ENCODE results near the gene MRC1. TPM values are rescaled to one million over a fixed set of nuclear protein-coding genes. Genes with fewer than 3 reads are reported as not detected.

MRC1 gene
- total RNA-seq, 1 experiment from 2014 or later = not detected

DNA sequence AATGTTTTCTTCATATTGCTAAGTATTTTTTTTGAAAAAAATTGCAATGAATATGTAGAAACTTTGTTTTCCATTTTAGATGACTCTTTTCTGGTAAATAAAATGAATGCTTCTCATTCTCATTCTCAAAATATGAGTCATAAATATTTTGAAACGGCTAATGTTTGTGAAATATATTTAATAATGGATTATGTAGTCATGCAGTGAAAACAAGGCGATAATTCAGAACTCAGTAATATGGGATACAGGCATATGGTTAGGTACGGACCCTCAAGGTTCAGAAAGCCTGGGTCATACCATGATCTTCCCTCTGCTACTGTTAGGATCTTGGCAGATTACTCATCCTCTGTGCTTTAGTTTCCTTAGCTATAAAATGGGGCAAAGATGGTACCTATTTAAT, 96.3 kb downstream of the MRC1 start:
- H3K79me2 ChIP-seq (ENCODE audit: low read length) = no peaks in the 10 kb centered on the region
- no peak overlapping the region for H3K27ac ChIP-seq (ENCODE audit: low read length)
- H3K9me2 ChIP-seq (replicated peaks; ENCODE audit: insufficient read depth, low read length) = no peaks in the 10 kb centered on the region
- H3K36me3 ChIP-seq (ENCODE audit: insufficient read depth, low read length) = no peaks in the 10 kb centered on the region
- H3K27me3 ChIP-seq (ENCODE audit: low read length) = no peaks in the 10 kb centered on the region
- DNase-seq = no peak
- no peak overlapping the region for H2AFZ ChIP-seq (ENCODE audit: low read length)
- no peaks in the 10 kb centered on the region for H3K9me3 ChIP-seq (ENCODE audit: low read length)
- H4K20me1 ChIP-seq (ENCODE audit: insufficient read depth, low read depth, low read length) = no peaks in the 10 kb centered on the region
- no peak overlapping the region for H3K4me2 ChIP-seq (ENCODE audit: low read depth, low read length, poor library complexity, severe bottlenecking)
- no peaks in the 10 kb centered on the region for H3K4me1 ChIP-seq (ENCODE audit: low read length)
- no peak overlapping the region for H3K4me3 ChIP-seq (ENCODE audit: low read length)
- H3K9ac ChIP-seq (ENCODE audit: low read length) = no peak overlapping the region

DNA sequence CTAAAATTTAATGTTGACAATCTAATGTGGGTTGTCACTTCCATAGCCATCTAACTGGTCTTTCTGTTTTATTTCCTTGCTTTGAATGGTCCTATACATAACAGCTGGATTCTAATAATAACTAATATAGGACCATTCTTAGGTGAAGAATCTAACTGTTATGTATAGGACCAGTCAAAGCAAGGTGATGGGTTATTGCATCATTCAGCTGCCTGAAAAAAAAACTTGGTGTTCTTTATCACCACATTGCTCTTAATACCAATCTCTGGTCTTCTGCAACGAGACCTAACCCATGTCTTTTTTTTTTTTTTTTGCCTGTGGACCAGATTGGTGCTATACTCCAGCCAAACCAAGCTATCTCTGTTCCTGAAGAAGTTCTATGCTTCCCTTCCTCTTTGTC, 96.9 kb downstream of the MRC1 start:
- Histone ChIP-seq H3K36me3 (ENCODE audit: insufficient read depth, low read length) (no peaks in the 10 kb centered on the region), H3K4me3 (ENCODE audit: low read length) (no peak overlapping the region), H3K9ac (ENCODE audit: low read length) (no peak overlapping the region), H3K27me3 (ENCODE audit: low read length) (no peaks in the 10 kb centered on the region), H3K79me2 (ENCODE audit: low read length) (no peaks in the 10 kb centered on the region), H3K9me3 (ENCODE audit: low read length) (no peaks in the 10 kb centered on the region), H2AFZ (ENCODE audit: low read length) (no peak overlapping the region), H3K4me2 (ENCODE audit: low read depth, low read length, poor library complexity, severe bottlenecking) (no peak overlapping the region), H4K20me1 (ENCODE audit: insufficient read depth, low read depth, low read length) (no peaks in the 10 kb centered on the region), H3K9me2 (replicated peaks; ENCODE audit: insufficient read depth, low read length) (no peaks in the 10 kb centered on the region), H3K4me1 (ENCODE audit: low read length) (no peaks in the 10 kb centered on the region), H3K27ac (ENCODE audit: low read length) (no peak overlapping the region)
- DNase-seq = no peak

DNA sequence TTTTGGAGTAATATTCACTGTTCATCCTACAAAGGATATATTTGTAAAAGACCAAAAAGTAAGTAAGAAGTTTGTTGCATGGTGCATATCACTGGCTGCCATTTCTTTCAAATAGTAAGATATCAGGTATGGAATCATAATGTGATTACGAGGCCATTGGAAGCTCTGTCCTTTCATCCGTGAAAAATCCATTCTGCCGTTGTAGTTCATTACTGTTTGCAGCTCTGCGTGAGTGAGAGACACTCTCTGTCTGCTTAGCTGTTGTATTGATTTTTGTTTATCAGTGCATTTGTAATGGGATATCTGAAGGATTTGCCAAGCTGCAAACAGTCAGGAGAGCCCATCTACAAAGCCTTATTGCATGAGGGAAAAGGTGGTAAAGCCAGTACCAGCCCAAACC, 98.5 kb downstream of the MRC1 start:
- Histone ChIP-seq H3K27ac (ENCODE audit: low read length) (no peak overlapping the region), H3K9me3 (ENCODE audit: low read length) (no peaks in the 10 kb centered on the region), H3K27me3 (ENCODE audit: low read length) (no peaks in the 10 kb centered on the region), H3K9ac (ENCODE audit: low read length) (no peak overlapping the region), H2AFZ (ENCODE audit: low read length) (no peak overlapping the region), H3K79me2 (ENCODE audit: low read length) (no peaks in the 10 kb centered on the region), H3K36me3 (ENCODE audit: insufficient read depth, low read length) (no peaks in the 10 kb centered on the region), H4K20me1 (ENCODE audit: insufficient read depth, low read depth, low read length) (no peaks in the 10 kb centered on the region), H3K4me1 (ENCODE audit: low read length) (no peaks in the 10 kb centered on the region), H3K9me2 (replicated peaks; ENCODE audit: insufficient read depth, low read length) (no peaks in the 10 kb centered on the region), H3K4me2 (ENCODE audit: low read depth, low read length, poor library complexity, severe bottlenecking) (no peak overlapping the region), H3K4me3 (ENCODE audit: low read length) (no peak overlapping the region)
- DNase-seq = no peak

DNA sequence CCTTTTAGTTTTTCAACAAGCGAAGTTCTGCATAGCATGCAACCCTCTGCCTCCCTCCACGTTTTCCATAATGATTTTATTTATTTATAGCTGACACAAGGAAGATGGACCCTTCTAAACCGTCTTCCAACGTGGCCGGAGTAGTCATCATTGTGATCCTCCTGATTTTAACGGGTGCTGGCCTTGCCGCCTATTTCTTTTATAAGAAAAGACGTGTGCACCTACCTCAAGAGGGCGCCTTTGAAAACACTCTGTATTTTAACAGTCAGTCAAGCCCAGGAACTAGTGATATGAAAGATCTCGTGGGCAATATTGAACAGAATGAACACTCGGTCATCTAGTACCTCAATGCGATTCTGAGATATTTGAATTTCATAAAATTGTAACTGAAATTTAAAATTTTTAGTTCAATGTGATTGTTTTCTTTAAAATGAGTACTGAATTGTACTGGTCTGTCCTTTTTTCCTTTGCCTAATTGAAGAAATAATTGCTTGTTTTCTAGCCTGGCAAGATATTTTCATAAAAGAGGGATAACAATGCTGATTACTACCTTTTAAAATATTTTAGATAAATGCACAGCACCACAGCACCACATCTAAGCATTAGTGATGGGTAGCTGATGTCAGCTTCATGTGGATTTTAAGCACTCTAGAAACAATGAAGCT, 101.1 kb downstream of the MRC1 start:
- Histone ChIP-seq H3K9me3 (ENCODE audit: low read length) (no peaks in the 10 kb centered on the region), H3K9ac (ENCODE audit: low read length) (no peak overlapping the region), H4K20me1 (ENCODE audit: insufficient read depth, low read depth, low read length) (no peaks in the 10 kb centered on the region), H3K79me2 (ENCODE audit: low read length) (no peaks in the 10 kb centered on the region), H3K27ac (ENCODE audit: low read length) (no peak overlapping the region), H3K27me3 (ENCODE audit: low read length) (no peaks in the 10 kb centered on the region), H3K4me2 (ENCODE audit: low read depth, low read length, poor library complexity, severe bottlenecking) (no peak overlapping the region), H3K36me3 (ENCODE audit: insufficient read depth, low read length) (no peaks in the 10 kb centered on the region), H3K4me3 (ENCODE audit: low read length) (no peak overlapping the region), H2AFZ (ENCODE audit: low read length) (no peak overlapping the region), H3K9me2 (replicated peaks; ENCODE audit: insufficient read depth, low read length) (no peaks in the 10 kb centered on the region), H3K4me1 (ENCODE audit: low read length) (no peaks in the 10 kb centered on the region)
- peak; percentile 81 for DNase-seq

DNA sequence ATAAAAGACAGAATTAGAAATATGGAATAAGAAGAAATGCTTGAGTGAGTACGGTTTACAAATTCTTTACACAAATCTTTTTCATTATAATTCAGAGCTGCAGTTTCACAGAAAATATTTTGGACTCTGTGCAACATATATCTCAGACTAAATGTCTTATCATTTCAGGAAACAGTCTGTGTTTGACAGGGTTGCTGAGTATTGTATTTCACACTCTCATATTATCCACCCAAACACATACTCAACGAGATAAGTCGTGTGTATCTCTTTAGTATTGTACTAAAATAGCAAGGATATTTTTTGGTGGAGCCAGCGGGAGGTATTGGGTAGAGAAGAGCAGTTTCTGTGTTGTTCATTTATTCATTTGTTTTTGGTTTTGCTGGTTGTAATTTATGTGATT, 103.6 kb downstream of the MRC1 start:
- Histone ChIP-seq H4K20me1 (ENCODE audit: insufficient read depth, low read depth, low read length) (no peaks in the 10 kb centered on the region), H3K79me2 (ENCODE audit: low read length) (no peaks in the 10 kb centered on the region), H3K27me3 (ENCODE audit: low read length) (no peaks in the 10 kb centered on the region), H3K4me3 (ENCODE audit: low read length) (no peak overlapping the region), H3K4me1 (ENCODE audit: low read length) (no peaks in the 10 kb centered on the region), H2AFZ (ENCODE audit: low read length) (no peak overlapping the region), H3K9me3 (ENCODE audit: low read length) (no peaks in the 10 kb centered on the region), H3K36me3 (ENCODE audit: insufficient read depth, low read length) (no peaks in the 10 kb centered on the region), H3K9me2 (replicated peaks; ENCODE audit: insufficient read depth, low read length) (no peaks in the 10 kb centered on the region), H3K9ac (ENCODE audit: low read length) (no peak overlapping the region), H3K4me2 (ENCODE audit: low read depth, low read length, poor library complexity, severe bottlenecking) (no peak overlapping the region), H3K27ac (ENCODE audit: low read length) (no peak overlapping the region)
- no peak for DNase-seq

DNA sequence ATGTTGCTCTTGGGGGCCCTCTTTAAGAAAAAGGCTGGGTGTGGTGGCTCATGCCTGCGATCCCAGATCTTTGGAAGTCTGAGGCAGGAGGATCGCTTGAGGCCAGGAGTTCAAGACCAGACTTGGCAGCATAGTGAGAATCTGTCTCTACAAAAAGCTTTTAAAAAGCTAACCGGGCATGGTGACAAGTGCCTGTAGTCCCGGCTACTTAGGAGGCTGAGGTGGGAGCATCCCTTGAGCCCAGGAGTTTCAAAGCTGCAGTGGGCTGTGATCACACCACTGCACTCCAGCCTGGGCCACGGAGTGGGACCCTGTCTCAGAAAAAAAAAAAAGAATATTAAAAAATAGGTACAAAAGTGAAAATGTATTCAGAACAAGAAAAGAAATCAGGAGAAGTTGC, 104.5 kb downstream of the MRC1 start:
- Histone ChIP-seq H3K4me2 (ENCODE audit: low read depth, low read length, poor library complexity, severe bottlenecking) (no peak overlapping the region), H3K27me3 (ENCODE audit: low read length) (no peaks in the 10 kb centered on the region), H3K27ac (ENCODE audit: low read length) (no peak overlapping the region)

DNA sequence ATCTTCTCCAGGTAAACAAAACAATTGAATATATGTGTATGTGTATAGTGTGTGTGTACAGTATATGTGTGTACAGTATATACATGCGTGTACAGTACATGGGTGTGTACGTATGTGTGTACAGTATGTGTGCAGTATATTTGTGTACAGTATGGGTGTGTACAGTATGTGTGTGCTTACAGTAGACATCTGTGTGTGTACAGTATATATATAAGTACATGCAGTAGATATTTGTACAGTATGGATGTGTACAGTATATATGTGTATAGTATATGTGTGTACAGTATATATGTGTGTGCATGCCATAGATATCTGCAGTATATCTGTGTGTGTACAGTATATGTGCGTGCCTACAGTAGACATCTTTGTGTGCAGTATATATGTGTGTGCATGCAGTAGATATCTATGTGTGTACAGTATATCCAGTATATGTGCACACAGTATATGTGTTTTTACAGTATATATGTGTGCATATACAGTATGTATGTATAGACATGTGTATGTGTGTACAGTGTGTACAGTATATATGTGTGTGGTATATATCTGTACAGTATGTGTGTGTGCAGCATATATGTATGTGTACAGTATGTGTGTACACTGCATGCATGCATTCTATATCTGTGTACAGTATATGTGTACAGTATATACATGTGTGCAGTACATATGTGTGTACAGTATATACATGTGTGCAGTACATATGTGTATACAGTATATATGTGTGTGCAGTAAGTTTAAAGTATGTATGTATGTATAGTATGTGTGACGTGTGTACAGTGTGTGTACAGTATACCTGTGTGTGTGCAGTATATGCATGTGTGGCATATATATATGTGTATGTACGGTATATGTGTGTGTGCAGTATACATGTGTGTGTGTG, 105.3 kb downstream of the MRC1 start:
- H3K27ac ChIP-seq (ENCODE audit: low read length) = no peak overlapping the region
- H3K27me3 ChIP-seq (ENCODE audit: low read length) = no peaks in the 10 kb centered on the region
- H3K9ac ChIP-seq (ENCODE audit: low read length) = no peak overlapping the region
- no peaks in the 10 kb centered on the region for H3K4me1 ChIP-seq (ENCODE audit: low read length)
- no peak overlapping the region for H3K4me3 ChIP-seq (ENCODE audit: low read length)
- H3K9me2 ChIP-seq (replicated peaks; ENCODE audit: insufficient read depth, low read length) = 0 out of 2 replicates have a peak, but pooled peaks cover 2% of the 10 kb centered on the region
- no peak overlapping the region for H3K4me2 ChIP-seq (ENCODE audit: low read depth, low read length, poor library complexity, severe bottlenecking)
- no peaks in the 10 kb centered on the region for H4K20me1 ChIP-seq (ENCODE audit: insufficient read depth, low read depth, low read length)
- DNase-seq = no peak
- no peaks in the 10 kb centered on the region for H3K36me3 ChIP-seq (ENCODE audit: insufficient read depth, low read length)
- no peaks in the 10 kb centered on the region for H3K9me3 ChIP-seq (ENCODE audit: low read length)
- H3K79me2 ChIP-seq (ENCODE audit: low read length) = no peaks in the 10 kb centered on the region
- no peak overlapping the region for H2AFZ ChIP-seq (ENCODE audit: low read length)

More for the DNA sequence above, 104.5 kb downstream of the MRC1 start:
- Histone ChIP-seq H4K20me1 (ENCODE audit: insufficient read depth, low read depth, low read length) (no peaks in the 10 kb centered on the region), H3K4me3 (ENCODE audit: low read length) (no peak overlapping the region), H2AFZ (ENCODE audit: low read length) (no peak overlapping the region), H3K9me2 (replicated peaks; ENCODE audit: insufficient read depth, low read length) (no peaks in the 10 kb centered on the region), H3K36me3 (ENCODE audit: insufficient read depth, low read length) (no peaks in the 10 kb centered on the region), H3K9me3 (ENCODE audit: low read length) (no peaks in the 10 kb centered on the region), H3K4me1 (ENCODE audit: low read length) (no peaks in the 10 kb centered on the region), H3K9ac (ENCODE audit: low read length) (no peak overlapping the region), H3K79me2 (ENCODE audit: low read length) (no peaks in the 10 kb centered on the region)
- no peak for DNase-seq

DNA sequence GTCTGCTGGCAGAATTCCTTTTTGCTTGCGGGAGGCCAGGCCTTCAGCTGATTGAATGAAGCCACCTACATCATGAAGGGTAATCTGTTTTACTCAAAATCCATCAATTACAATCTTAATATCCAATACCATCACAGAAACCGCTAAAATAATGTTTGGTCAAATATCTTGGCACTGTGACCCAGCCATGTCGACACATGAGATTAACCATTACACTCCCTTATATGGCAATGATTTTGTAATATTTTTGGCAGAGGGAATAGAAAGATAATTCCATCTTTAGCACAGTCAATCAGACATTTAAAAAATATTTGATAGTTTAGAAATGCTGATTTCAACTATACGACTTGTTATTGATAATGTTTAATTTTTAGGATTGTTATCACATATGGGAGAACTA, 106.0 kb downstream of the MRC1 start:
- no peaks in the 10 kb centered on the region for H4K20me1 ChIP-seq (ENCODE audit: insufficient read depth, low read depth, low read length)
- H3K36me3 ChIP-seq (ENCODE audit: insufficient read depth, low read length) = no peaks in the 10 kb centered on the region
- no peaks in the 10 kb centered on the region for H3K79me2 ChIP-seq (ENCODE audit: low read length)
- H3K27me3 ChIP-seq (ENCODE audit: low read length) = no peaks in the 10 kb centered on the region
- H3K27ac ChIP-seq (ENCODE audit: low read length) = no peak overlapping the region
- DNase-seq = no peak
- no peak overlapping the region for H3K9ac ChIP-seq (ENCODE audit: low read length)
- 0 out of 2 replicates have a peak, but pooled peaks cover 2% of the 10 kb centered on the region for H3K9me2 ChIP-seq (replicated peaks; ENCODE audit: insufficient read depth, low read length)
- H2AFZ ChIP-seq (ENCODE audit: low read length) = no peak overlapping the region
- no peaks in the 10 kb centered on the region for H3K9me3 ChIP-seq (ENCODE audit: low read length)
- H3K4me2 ChIP-seq (ENCODE audit: low read depth, low read length, poor library complexity, severe bottlenecking) = no peak overlapping the region
- H3K4me1 ChIP-seq (ENCODE audit: low read length) = no peaks in the 10 kb centered on the region
- H3K4me3 ChIP-seq (ENCODE audit: low read length) = no peak overlapping the region

All from Karpas-422 (cell line).